ENCODE results near the gene RAB5B. TPM values are rescaled to one million over a fixed set of nuclear protein-coding genes. Genes with fewer than 3 reads are reported as not detected.
A peak's percentile ranks its signal among the peaks of the same experiment; 100 is the strongest.

Gene RAB5B
- total and polyA plus RNA-seq, 10 of the 15 experiments (the other 5 are each of a cell fraction or from before 2014, with no cell fraction given): 7.5 to 149 (median 37.8) TPM

- peak; percentile 82 for TF ChIP-seq ZNF687 (IDR thresholded peaks at IDR 0.05)
- peak; percentile 74 for TF ChIP-seq BCL11A (IDR thresholded peaks at IDR 0.05; ENCODE audit: low read depth, low read length)
- TF ChIP-seq BMI1 (IDR thresholded peaks at IDR 0.05; ENCODE audit: borderline replicate concordance): peak; percentile 44; the same call in 1 of the 2 replicates
- TF ChIP-seq ETV6 (conservative IDR thresholded peaks at IDR 0.05 in 1 of 2, IDR thresholded peaks at IDR 0.05 in 1 of 2; ENCODE audit: borderline replicate concordance in 1 of 2, low read depth in 1 of 2): peak in 1 of 2 experiments; percentile 91; a peak in 2 of 4 replicates
- peak; percentile 49; the same call in 1 of the 2 replicates for TF ChIP-seq NR2C1 (IDR thresholded peaks at IDR 0.05)
- no peak for TF ChIP-seq ZNF207 (IDR thresholded peaks at IDR 0.05; ENCODE audit: borderline replicate concordance)
- 0 out of 2 replicates have a peak, but pooled peaks have one; percentile 70 for TF ChIP-seq MEF2A (IDR thresholded peaks at IDR 0.05; ENCODE audit: insufficient read depth, low read depth, low read length)
- peak; percentile 54; the same call in 1 of the 2 replicates for TF ChIP-seq CREB1 (IDR thresholded peaks at IDR 0.05; ENCODE audit: low read depth)
- TF ChIP-seq SRF (IDR thresholded peaks at IDR 0.05; ENCODE audit: low read depth in 2 of 2, low read length in 2 of 2): peak in 1 of 2 experiments; percentile 83; a peak in 2 of 4 replicates
- TF ChIP-seq, protein P1, sequence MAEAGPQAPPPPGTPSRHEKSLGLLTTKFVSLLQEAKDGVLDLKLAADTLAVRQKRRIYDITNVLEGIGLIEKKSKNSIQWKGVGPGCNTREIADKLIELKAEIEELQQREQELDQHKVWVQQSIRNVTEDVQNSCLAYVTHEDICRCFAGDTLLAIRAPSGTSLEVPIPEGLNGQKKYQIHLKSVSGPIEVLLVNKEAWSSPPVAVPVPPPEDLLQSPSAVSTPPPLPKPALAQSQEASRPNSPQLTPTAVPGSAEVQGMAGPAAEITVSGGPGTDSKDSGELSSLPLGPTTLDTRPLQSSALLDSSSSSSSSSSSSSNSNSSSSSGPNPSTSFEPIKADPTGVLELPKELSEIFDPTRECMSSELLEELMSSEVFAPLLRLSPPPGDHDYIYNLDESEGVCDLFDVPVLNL (IDR thresholded peaks at IDR 0.05; ENCODE audit: low read depth, low read length): no peak
- TF ChIP-seq E2F8 (IDR thresholded peaks at IDR 0.05; ENCODE audit: low read depth, partially characterized antibody): no peak
- peak; percentile 85 for TF ChIP-seq IKZF1 (conservative IDR thresholded peaks at IDR 0.05)
- TF ChIP-seq, protein P2, sequence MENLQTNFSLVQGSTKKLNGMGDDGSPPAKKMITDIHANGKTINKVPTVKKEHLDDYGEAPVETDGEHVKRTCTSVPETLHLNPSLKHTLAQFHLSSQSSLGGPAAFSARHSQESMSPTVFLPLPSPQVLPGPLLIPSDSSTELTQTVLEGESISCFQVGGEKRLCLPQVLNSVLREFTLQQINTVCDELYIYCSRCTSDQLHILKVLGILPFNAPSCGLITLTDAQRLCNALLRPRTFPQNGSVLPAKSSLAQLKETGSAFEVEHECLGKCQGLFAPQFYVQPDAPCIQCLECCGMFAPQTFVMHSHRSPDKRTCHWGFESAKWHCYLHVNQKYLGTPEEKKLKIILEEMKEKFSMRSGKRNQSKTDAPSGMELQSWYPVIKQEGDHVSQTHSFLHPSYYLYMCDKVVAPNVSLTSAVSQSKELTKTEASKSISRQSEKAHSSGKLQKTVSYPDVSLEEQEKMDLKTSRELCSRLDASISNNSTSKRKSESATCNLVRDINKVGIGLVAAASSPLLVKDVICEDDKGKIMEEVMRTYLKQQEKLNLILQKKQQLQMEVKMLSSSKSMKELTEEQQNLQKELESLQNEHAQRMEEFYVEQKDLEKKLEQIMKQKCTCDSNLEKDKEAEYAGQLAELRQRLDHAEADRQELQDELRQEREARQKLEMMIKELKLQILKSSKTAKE (IDR thresholded peaks at IDR 0.05; ENCODE audit: low read depth, poor library complexity, severe bottlenecking): peak; percentile 54
- no peak for TF ChIP-seq HDAC2 (IDR thresholded peaks at IDR 0.05)
- TF ChIP-seq SP1 (IDR thresholded peaks at IDR 0.05; ENCODE audit: low read depth, low read length): peak; percentile 69
- peak in 1 of 2 experiments; percentile 75; a peak in 2 of 3 replicates for TF ChIP-seq EGR1 (IDR thresholded peaks at IDR 0.05; ENCODE audit: borderline replicate concordance in 1 of 2, low read depth in 2 of 2, low read length in 2 of 2)
- TF ChIP-seq, protein P3, sequence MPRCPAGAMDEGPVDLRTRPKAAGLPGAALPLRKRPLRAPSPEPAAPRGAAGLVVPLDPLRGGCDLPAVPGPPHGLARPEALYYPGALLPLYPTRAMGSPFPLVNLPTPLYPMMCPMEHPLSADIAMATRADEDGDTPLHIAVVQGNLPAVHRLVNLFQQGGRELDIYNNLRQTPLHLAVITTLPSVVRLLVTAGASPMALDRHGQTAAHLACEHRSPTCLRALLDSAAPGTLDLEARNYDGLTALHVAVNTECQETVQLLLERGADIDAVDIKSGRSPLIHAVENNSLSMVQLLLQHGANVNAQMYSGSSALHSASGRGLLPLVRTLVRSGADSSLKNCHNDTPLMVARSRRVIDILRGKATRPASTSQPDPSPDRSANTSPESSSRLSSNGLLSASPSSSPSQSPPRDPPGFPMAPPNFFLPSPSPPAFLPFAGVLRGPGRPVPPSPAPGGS (IDR thresholded peaks at IDR 0.05; ENCODE audit: borderline replicate concordance, insufficient read depth, low read depth, low read length, poor library complexity, severe bottlenecking): peak; percentile 70
Observed at GRCh38 chr12:55929306-55929791, 44.5 kb upstream of the RAB5B start (continued).
